ENCODE results near the gene BICRA. TPM values are rescaled to one million over a fixed set of nuclear protein-coding genes. Genes with fewer than 3 reads are reported as not detected.
"Not testable (repeated sequence)": the region's sequence is repeated elsewhere in the genome, so short reads cannot be mapped to it uniquely, and the experiment has no call there.

Gene BICRA
- polyA plus RNA-seq, 1 donor (not counting 4 experiments of a cell fraction or from before 2014, with no cell fraction given): 0.42 TPM

- H3K4me3 ChIP-seq (ENCODE audit: control insufficient read depth in 2 of 3, extremely low read depth in 1 of 3, insufficient read depth in 2 of 3, low read depth in 1 of 3, low read length in 3 of 3): peak overlapping the region in 2 of 3 experiments; percentile 4 to 22
- peaks cover 2% of the 10 kb centered on the region for H4K20me1 ChIP-seq (ENCODE audit: control insufficient read depth, extremely low read depth, insufficient read depth, low read length)
- peaks cover 13% of the 10 kb centered on the region for H3K79me2 ChIP-seq (ENCODE audit: control insufficient read depth, insufficient read depth, low read length)
- DNase-seq (ENCODE audit: low read depth, low spot score) (peak; percentile 84), FAIRE-seq (peak; percentile 80)
- H3K9ac ChIP-seq (ENCODE audit: control insufficient read depth, extremely low read depth, insufficient read depth, low read length): peak overlapping the region; percentile 54
- no peaks in the 10 kb centered on the region for H3K9me3 ChIP-seq (ENCODE audit: control insufficient read depth, low read depth, low read length)
- H3K36me3 ChIP-seq (ENCODE audit: control insufficient read depth in 2 of 2, extremely low read depth in 1 of 2, insufficient read depth in 2 of 2, low read length in 2 of 2): peaks cover 15 to 44% of the 10 kb centered on the region in 2 experiments
- H3K4me1 ChIP-seq (ENCODE audit: control insufficient read depth, extremely low read depth, insufficient read depth, low read length): peaks cover 59% of the 10 kb centered on the region
- H3K27me3 ChIP-seq (ENCODE audit: control insufficient read depth, extremely low read depth, insufficient read depth, low read length): no peaks in the 10 kb centered on the region
- dilution Hi-C loops (cut with MboI; ENCODE audit: extremely low pct_ligation_motif_present, low sequenced_read_pairs): no loop called here
- H2AFZ ChIP-seq (ENCODE audit: control insufficient read depth, low read length): no peak overlapping the region
- H3K9me1 ChIP-seq (ENCODE audit: control insufficient read depth, extremely low read depth, insufficient read depth, low read length): no peaks in the 10 kb centered on the region
- peak overlapping the region; percentile 78 for H3K27ac ChIP-seq (ENCODE audit: control insufficient read depth, insufficient read depth, low read length)
- peak overlapping the region; percentile 79 for H3K4me2 ChIP-seq (ENCODE audit: control insufficient read depth, extremely low read depth, insufficient read depth, low read depth, low read length)
- TF ChIP-seq, protein P1, sequence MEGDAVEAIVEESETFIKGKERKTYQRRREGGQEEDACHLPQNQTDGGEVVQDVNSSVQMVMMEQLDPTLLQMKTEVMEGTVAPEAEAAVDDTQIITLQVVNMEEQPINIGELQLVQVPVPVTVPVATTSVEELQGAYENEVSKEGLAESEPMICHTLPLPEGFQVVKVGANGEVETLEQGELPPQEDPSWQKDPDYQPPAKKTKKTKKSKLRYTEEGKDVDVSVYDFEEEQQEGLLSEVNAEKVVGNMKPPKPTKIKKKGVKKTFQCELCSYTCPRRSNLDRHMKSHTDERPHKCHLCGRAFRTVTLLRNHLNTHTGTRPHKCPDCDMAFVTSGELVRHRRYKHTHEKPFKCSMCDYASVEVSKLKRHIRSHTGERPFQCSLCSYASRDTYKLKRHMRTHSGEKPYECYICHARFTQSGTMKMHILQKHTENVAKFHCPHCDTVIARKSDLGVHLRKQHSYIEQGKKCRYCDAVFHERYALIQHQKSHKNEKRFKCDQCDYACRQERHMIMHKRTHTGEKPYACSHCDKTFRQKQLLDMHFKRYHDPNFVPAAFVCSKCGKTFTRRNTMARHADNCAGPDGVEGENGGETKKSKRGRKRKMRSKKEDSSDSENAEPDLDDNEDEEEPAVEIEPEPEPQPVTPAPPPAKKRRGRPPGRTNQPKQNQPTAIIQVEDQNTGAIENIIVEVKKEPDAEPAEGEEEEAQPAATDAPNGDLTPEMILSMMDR (optimal IDR thresholded peaks at IDR 0.05 in 1 of 3, IDR thresholded peaks at IDR 0.05 in 1 of 3, conservative IDR thresholded peaks at IDR 0.05 in 1 of 3; ENCODE audit: extremely low read depth in 1 of 3, insufficient read depth in 2 of 3, low read length in 3 of 3): no peak
- no peak for TF ChIP-seq EZH2 (IDR thresholded peaks at IDR 0.05; ENCODE audit: low read length)
These were observed 116.9 kb downstream of the BICRA start for GRCh38 chr19:47725759-47726401.

- Histone ChIP-seq H3K27me3 (ENCODE audit: control insufficient read depth, extremely low read depth, insufficient read depth, low read length) (no peaks in the 10 kb centered on the region), H4K20me1 (ENCODE audit: control insufficient read depth, extremely low read depth, insufficient read depth, low read length) (peaks cover 2% of the 10 kb centered on the region), H3K9ac (ENCODE audit: control insufficient read depth, extremely low read depth, insufficient read depth, low read length) (peak overlapping the region; percentile 41), H3K9me1 (ENCODE audit: control insufficient read depth, extremely low read depth, insufficient read depth, low read length) (no peaks in the 10 kb centered on the region), H3K4me2 (ENCODE audit: control insufficient read depth, extremely low read depth, insufficient read depth, low read depth, low read length) (peak overlapping the region; percentile 79), H3K4me1 (ENCODE audit: control insufficient read depth, extremely low read depth, insufficient read depth, low read length) (peaks cover 59% of the 10 kb centered on the region), H3K36me3 (ENCODE audit: control insufficient read depth in 2 of 2, extremely low read depth in 1 of 2, insufficient read depth in 2 of 2, low read length in 2 of 2) (peaks cover 15 to 46% of the 10 kb centered on the region in 2 experiments), H2AFZ (ENCODE audit: control insufficient read depth, low read length) (no peak overlapping the region), H3K4me3 (ENCODE audit: control insufficient read depth in 2 of 3, extremely low read depth in 1 of 3, insufficient read depth in 2 of 3, low read depth in 1 of 3, low read length in 3 of 3) (peak overlapping the region in 2 of 3 experiments; percentile 4 to 22), H3K9me3 (ENCODE audit: control insufficient read depth, low read depth, low read length) (no peaks in the 10 kb centered on the region), H3K79me2 (ENCODE audit: control insufficient read depth, insufficient read depth, low read length) (peaks cover 14% of the 10 kb centered on the region), H3K27ac (ENCODE audit: control insufficient read depth, insufficient read depth, low read length) (peak overlapping the region; percentile 78)
- DNase-seq (ENCODE audit: low read depth, low spot score) (no peak), FAIRE-seq (no peak)
- dilution Hi-C loops (cut with MboI; ENCODE audit: extremely low pct_ligation_motif_present, low sequenced_read_pairs): no loop called here
- TF ChIP-seq EZH2 (IDR thresholded peaks at IDR 0.05; ENCODE audit: low read length): no peak
- TF ChIP-seq, protein P1 (optimal IDR thresholded peaks at IDR 0.05 in 1 of 3, IDR thresholded peaks at IDR 0.05 in 1 of 3, conservative IDR thresholded peaks at IDR 0.05 in 1 of 3; ENCODE audit: extremely low read depth in 1 of 3, insufficient read depth in 2 of 3, low read length in 3 of 3): no peak
These were observed 117.5 kb downstream of the BICRA start for GRCh38 chr19:47726467-47726866.

DNA sequence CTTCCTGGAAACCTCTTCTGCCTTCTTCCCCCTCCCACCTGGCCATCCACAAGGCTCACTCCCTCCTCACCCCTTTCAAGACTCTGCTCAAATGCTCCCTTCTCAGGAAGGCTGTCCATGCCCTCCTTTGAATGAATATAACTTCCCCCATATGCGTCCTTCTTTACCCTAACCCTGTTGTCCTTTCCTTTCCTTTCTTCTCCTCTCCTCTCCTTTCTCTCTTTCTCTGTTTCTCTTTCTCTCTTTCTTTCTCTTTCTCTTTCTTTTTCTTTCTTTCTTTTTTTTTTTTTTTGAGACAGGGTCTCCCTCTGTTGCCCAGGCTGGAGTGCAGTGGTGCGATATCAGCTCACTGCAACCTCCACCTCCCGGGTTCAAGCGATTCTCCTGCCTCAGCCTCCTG lies 119.4 kb downstream of the BICRA start:
- H3K9me3 ChIP-seq (ENCODE audit: control insufficient read depth, low read depth, low read length); H3K27me3 ChIP-seq (ENCODE audit: control insufficient read depth, extremely low read depth, insufficient read depth, low read length); FAIRE-seq; H2AFZ ChIP-seq (ENCODE audit: control insufficient read depth, low read length); H3K27ac ChIP-seq (ENCODE audit: control insufficient read depth, insufficient read depth, low read length); DNase-seq (ENCODE audit: low read depth, low spot score); H3K4me2 ChIP-seq (ENCODE audit: control insufficient read depth, extremely low read depth, insufficient read depth, low read depth, low read length); H3K9ac ChIP-seq (ENCODE audit: control insufficient read depth, extremely low read depth, insufficient read depth, low read length); H4K20me1 ChIP-seq (ENCODE audit: control insufficient read depth, extremely low read depth, insufficient read depth, low read length); H3K4me3 ChIP-seq (ENCODE audit: control insufficient read depth in 2 of 3, extremely low read depth in 1 of 3, insufficient read depth in 2 of 3, low read depth in 1 of 3, low read length in 3 of 3); dilution Hi-C loops (cut with MboI; ENCODE audit: extremely low pct_ligation_motif_present, low sequenced_read_pairs); H3K9me1 ChIP-seq (ENCODE audit: control insufficient read depth, extremely low read depth, insufficient read depth, low read length): not testable (repeated sequence)
- peaks cover 21 to 43% of the 10 kb centered on the region in 2 experiments for H3K36me3 ChIP-seq (ENCODE audit: control insufficient read depth in 2 of 2, extremely low read depth in 1 of 2, insufficient read depth in 2 of 2, low read length in 2 of 2)
- peaks cover 20% of the 10 kb centered on the region for H3K79me2 ChIP-seq (ENCODE audit: control insufficient read depth, insufficient read depth, low read length)
- peaks cover 47% of the 10 kb centered on the region for H3K4me1 ChIP-seq (ENCODE audit: control insufficient read depth, extremely low read depth, insufficient read depth, low read length)

Measured in keratinocyte (primary cell).